Neural cell (in vitro differentiated cells): Measurements from ENCODE around the gene NFIB. TPM values are rescaled to one million over a fixed set of nuclear protein-coding genes. Genes with fewer than 3 reads are reported as not detected.

ENCODE experiments used
- H2AFZ ChIP-seq: fragments of 200-600, 300-800 bp; sonication (generic), shearing (Covaris generic); 2 replicates; pipeline ENCODE4 v1.6.0; 2014; ENCODE audit warnings: low read depth, mild to moderate bottlenecking, antibody characterized with exemption, low read length, moderate library complexity
- H3F3A ChIP-seq: fragments of 200-600 bp; shearing (Covaris generic); 2 replicates; pipeline ENCODE4 v1.6.1; 2016; ENCODE audit warnings: mild to moderate bottlenecking, moderate library complexity, mixed read lengths, antibody characterized with exemption, low read length; ENCODE audit not compliant: insufficient read depth, poor library complexity, severe bottlenecking
- H3K27ac ChIP-seq: fragments of 200-600, 300-800 bp; sonication (generic), shearing (Covaris generic); 2 replicates; pipeline ENCODE4 v1.5.1; 2014; ENCODE audit warnings: mild to moderate bottlenecking, low read length, moderate library complexity
- H3K27me3 ChIP-seq: fragments of 300-800, 200-600 bp; sonication (generic), shearing (Covaris generic); 2 replicates; pipeline ENCODE4 v1.6.0; 2014; ENCODE audit warnings: mild to moderate bottlenecking, low read depth, low read length, moderate library complexity; ENCODE audit not compliant: insufficient read depth
- H3K36me3 ChIP-seq: fragments of 300-800, 200-600 bp; sonication (generic), shearing (Covaris generic); 2 replicates; pipeline ENCODE4 v1.5.1; 2014; ENCODE audit warnings: mild to moderate bottlenecking, antibody characterized with exemption, low read length, moderate library complexity; ENCODE audit not compliant: insufficient read depth
- H3K4me2 ChIP-seq: fragments of 300-800, 200-600 bp; sonication (generic), shearing (Covaris generic); 2 replicates; pipeline ENCODE4 v1.6.0; 2014; ENCODE audit warnings: mild to moderate bottlenecking, low read length
- H3K4me3 ChIP-seq: fragments of 300-800, 200-600 bp; sonication (generic), shearing (Covaris generic); 2 replicates; pipeline ENCODE4 v1.5.1; 2014; ENCODE audit warnings: mild to moderate bottlenecking, low read length, moderate library complexity
- H3K79me2 ChIP-seq: fragments of 200-600 bp; shearing (Covaris generic); replicated peaks from 2 replicates; pipeline ENCODE4 v1.6.0; 2014; ENCODE audit warnings: mild to moderate bottlenecking, low read length, moderate library complexity; ENCODE audit not compliant: insufficient read depth
- H3K9ac ChIP-seq: fragments of 300-800, 200-600 bp; sonication (generic), shearing (Covaris generic); 2 replicates; pipeline ENCODE4 v1.6.1; 2016; ENCODE audit warnings: mild to moderate bottlenecking, low read length, mixed read lengths
- H3K9me2 ChIP-seq: fragments of 200-600 bp; shearing (Covaris generic); 2 replicates; pipeline ENCODE4 v1.6.1; 2016; ENCODE audit warnings: mild to moderate bottlenecking, low read length, mixed read lengths; ENCODE audit not compliant: insufficient read depth
- H3K9me3 ChIP-seq: fragments of 200-600, 300-800 bp; sonication (generic), shearing (Covaris generic); 2 replicates; pipeline ENCODE4 v1.6.1; 2016; ENCODE audit warnings: mild to moderate bottlenecking, mixed run types, low read length, moderate library complexity, mixed read lengths
- H4K20me1 ChIP-seq: fragments of 200-600 bp; shearing (Covaris generic); 2 replicates; pipeline ENCODE4 v1.6.1; 2016; ENCODE audit warnings: mild to moderate bottlenecking, mixed run types; ENCODE audit not compliant: insufficient read depth
- CTCF ChIP-seq: fragments of 450-650 bp; IDR thresholded peaks from 2 replicates; pipeline ENCODE4 v1.5.1; 2014; ENCODE audit warnings: antibody characterized with exemption, mild to moderate bottlenecking, moderate library complexity; ENCODE audit not compliant: poor library complexity, severe bottlenecking
- EP300 ChIP-seq: fragments of 450-650 bp; conservative IDR thresholded peaks from 2 replicates; pipeline ENCODE4 v1.6.1; 2014; ENCODE audit warnings: antibody characterized with exemption, mild to moderate bottlenecking, moderate library complexity; ENCODE audit not compliant: poor library complexity, severe bottlenecking
- EZH2 ChIP-seq: fragments of 200-600, 300-800 bp; shearing (Covaris generic), sonication (generic); IDR thresholded peaks from 2 replicates; pipeline ENCODE4 v1.6.1; 2014; ENCODE audit warnings: antibody characterized with exemption, low read length, borderline replicate concordance, mild to moderate bottlenecking; ENCODE audit not compliant: insufficient read depth, poor library complexity, severe bottlenecking
- MXI1 ChIP-seq: fragments of 450-650 bp; conservative IDR thresholded peaks from 2 replicates; pipeline ENCODE4 v1.6.1; 2014; ENCODE audit warnings: antibody characterized with exemption, mild to moderate bottlenecking; ENCODE audit not compliant: poor library complexity, severe bottlenecking
- POLR2AphosphoS5 ChIP-seq: IDR thresholded peaks from 2 replicates; pipeline ENCODE4 v1.6.1; 2012
- RAD21 ChIP-seq: fragments of 450-650 bp; conservative IDR thresholded peaks from 2 replicates; pipeline ENCODE4 v1.6.1; 2014; ENCODE audit warnings: antibody characterized with exemption, mild to moderate bottlenecking, moderate library complexity
- REST ChIP-seq: IDR thresholded peaks from 2 replicates; pipeline ENCODE4 v1.6.1; 2012; ENCODE audit warnings: borderline replicate concordance
- SMC3 ChIP-seq: fragments of 450-650 bp; conservative IDR thresholded peaks from 2 replicates; pipeline ENCODE4 v1.6.1; 2014; ENCODE audit warnings: antibody characterized with exemption, mild to moderate bottlenecking, moderate library complexity; ENCODE audit not compliant: poor library complexity
- TAF1 ChIP-seq: IDR thresholded peaks from 2 replicates; pipeline ENCODE4 v1.6.1; 2012; ENCODE audit warnings: low read depth
- polyA plus RNA-seq: library from polyadenylated mRNA; depleted of rRNA; stranded (reverse); fragments of >200 nt; gene quantifications from 2 replicates; pipeline ENCODE4 v1.2.3, GENCODE V29; 2014

The NFIB gene
- polyA plus RNA-seq, 1 donor from 2014 or later, result 0.73 TPM

- no peak overlapping the region for H3K4me3 ChIP-seq
Observed at GRCh38 chr9:14089051-14089803, 224.7 kb downstream of the NFIB start.

GRCh38 chr9:14087576-14087975 is 226.4 kb downstream of the NFIB start:
- no peak overlapping the region for H2AFZ ChIP-seq

More at GRCh38 chr9:14089051-14089803, 224.7 kb downstream of the NFIB start:
- H3K4me2 ChIP-seq, result no peak overlapping the region
- H3K9ac ChIP-seq, result no peak overlapping the region
- TF ChIP-seq CTCF (no peak), RAD21 (no peak), TAF1 (no peak), EP300 (no peak), MXI1 (no peak), POLR2AphosphoS5 (no peak), REST (no peak), SMC3 (no peak), EZH2 (no peak)
- H2AFZ ChIP-seq, result no peak overlapping the region
- H3K9me2 ChIP-seq, result no peaks in the 10 kb centered on the region
- H3K9me3 ChIP-seq, result no peaks in the 10 kb centered on the region
- no peaks in the 10 kb centered on the region for H3K79me2 ChIP-seq
- H3K27me3 ChIP-seq, result no peaks in the 10 kb centered on the region
- no peaks in the 10 kb centered on the region for H4K20me1 ChIP-seq
- H3K36me3 ChIP-seq, result no peaks in the 10 kb centered on the region
- no peaks in the 10 kb centered on the region for H3F3A ChIP-seq
- H3K27ac ChIP-seq, result no peak overlapping the region

More at GRCh38 chr9:14087576-14087975, 226.4 kb downstream of the NFIB start:
- H3K79me2 ChIP-seq, result no peaks in the 10 kb centered on the region
- no peak overlapping the region for H3K27ac ChIP-seq
- no peaks in the 10 kb centered on the region for H3F3A ChIP-seq
- H3K9me3 ChIP-seq, result no peaks in the 10 kb centered on the region
- H4K20me1 ChIP-seq, result no peaks in the 10 kb centered on the region
- no peaks in the 10 kb centered on the region for H3K27me3 ChIP-seq
- H3K4me2 ChIP-seq, result no peak overlapping the region
- no peaks in the 10 kb centered on the region for H3K36me3 ChIP-seq
- no peak overlapping the region for H3K9ac ChIP-seq
- no peak overlapping the region for H3K4me3 ChIP-seq
- H3K9me2 ChIP-seq, result no peaks in the 10 kb centered on the region
- no peak for TF ChIP-seq POLR2AphosphoS5
- TF ChIP-seq TAF1, result no peak
- no peak for TF ChIP-seq CTCF
- TF ChIP-seq REST, result no peak
- no peak for TF ChIP-seq RAD21
